LNCAP (cell line): ENCODE measurements around the gene SPRED1.

Experiments
- TF ChIP-seq, protein P1 (sequence below): fragments of 450-650 bp; IDR thresholded peaks from 2 replicates; pipeline ENCODE4 v1.5.1; 2017; ENCODE audit warnings: mild to moderate bottlenecking

The SPRED1 gene

DNA sequence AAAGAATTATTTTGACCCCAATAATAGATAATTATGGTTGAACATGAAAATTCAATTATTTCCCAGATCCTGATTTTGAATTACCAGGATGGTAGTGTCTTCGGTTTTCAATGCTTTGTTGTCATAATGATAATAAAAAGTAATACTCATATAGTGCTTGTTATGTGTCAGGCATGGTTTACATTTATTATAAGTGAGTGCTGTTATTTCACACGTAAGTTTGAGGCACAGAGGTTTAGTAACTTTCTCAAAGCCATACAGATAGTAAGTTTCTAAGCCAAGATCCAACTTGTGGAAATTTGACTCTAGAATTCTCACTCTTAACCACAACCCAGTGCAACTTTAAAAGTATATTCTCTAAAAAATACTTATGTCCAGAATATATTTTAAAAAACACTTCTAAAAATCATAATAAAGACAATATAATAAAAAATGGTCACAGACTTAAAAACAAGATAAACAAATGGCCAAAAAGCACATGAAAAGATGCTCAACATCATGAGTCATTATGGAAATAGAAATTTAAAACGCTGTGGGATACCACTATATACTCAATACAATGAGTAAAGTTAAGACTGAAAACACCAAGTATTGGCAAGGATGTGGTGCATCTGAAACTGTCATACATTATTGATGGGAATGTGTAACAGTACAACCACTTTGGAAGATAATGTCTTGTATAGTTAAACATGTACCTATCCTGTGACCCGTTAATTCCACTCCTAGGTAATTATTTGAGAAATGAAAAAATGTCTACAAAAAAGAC is 45.2 kb downstream of the SPRED1 start:
- TF ChIP-seq, protein P1, sequence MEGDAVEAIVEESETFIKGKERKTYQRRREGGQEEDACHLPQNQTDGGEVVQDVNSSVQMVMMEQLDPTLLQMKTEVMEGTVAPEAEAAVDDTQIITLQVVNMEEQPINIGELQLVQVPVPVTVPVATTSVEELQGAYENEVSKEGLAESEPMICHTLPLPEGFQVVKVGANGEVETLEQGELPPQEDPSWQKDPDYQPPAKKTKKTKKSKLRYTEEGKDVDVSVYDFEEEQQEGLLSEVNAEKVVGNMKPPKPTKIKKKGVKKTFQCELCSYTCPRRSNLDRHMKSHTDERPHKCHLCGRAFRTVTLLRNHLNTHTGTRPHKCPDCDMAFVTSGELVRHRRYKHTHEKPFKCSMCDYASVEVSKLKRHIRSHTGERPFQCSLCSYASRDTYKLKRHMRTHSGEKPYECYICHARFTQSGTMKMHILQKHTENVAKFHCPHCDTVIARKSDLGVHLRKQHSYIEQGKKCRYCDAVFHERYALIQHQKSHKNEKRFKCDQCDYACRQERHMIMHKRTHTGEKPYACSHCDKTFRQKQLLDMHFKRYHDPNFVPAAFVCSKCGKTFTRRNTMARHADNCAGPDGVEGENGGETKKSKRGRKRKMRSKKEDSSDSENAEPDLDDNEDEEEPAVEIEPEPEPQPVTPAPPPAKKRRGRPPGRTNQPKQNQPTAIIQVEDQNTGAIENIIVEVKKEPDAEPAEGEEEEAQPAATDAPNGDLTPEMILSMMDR, result no peak

DNA sequence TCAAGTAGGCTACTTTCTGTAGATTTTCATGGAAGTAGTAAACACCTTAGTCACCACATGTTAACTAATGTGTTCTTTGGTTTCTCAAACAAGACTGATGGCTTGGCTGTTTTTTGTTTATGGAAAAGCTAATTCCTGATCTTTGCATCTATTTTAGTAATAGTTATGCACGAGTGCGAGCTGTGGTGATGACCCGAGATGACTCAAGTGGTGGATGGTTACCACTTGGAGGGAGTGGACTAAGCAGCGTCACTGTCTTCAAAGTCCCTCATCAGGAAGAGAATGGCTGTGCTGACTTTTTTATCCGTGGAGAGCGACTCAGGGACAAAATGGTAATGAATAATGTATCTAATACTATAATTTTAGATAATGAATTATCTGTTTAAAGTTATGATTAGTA is 46.6 kb downstream of the SPRED1 start:
- TF ChIP-seq, protein P1, result no peak

DNA sequence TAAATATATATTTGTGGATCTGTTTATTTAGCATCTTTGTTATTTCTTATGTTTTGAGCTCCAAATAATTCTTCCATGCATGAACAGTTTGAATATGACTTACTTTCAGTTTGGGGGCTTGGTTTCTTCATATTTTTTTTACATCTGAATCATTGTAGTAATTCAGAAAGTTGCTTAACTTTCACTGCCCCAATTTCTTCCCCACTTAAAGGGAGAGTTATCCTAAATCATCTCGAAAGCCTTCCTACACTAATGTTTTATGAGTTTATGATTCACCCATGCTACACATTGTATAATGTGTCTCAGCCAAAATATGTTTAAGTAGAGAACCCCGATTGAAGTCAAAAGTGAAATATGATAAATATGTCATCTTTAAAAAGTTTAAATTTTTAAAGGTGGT is 47.8 kb downstream of the SPRED1 start:
- TF ChIP-seq, protein P1, result no peak

DNA sequence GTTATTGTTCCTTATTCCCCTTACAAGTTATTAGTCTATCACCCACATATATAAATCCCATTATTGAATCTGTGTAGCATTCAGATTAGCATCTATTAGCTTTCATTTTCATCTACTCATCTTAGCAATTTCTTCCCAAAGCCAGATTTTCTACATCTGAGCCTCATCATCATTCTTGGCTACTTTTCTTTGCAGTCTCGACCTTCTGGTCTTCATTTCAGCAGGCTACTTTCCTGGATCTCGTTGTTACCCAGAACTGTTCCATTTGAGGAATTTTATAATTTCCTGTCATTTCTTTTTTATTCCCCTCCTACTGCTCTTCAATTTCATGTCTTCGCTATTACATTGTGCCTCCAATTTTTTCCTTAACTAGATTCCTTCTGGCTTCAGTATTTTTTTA is 51.8 kb downstream of the SPRED1 start:
- TF ChIP-seq, protein P1, result no peak

DNA sequence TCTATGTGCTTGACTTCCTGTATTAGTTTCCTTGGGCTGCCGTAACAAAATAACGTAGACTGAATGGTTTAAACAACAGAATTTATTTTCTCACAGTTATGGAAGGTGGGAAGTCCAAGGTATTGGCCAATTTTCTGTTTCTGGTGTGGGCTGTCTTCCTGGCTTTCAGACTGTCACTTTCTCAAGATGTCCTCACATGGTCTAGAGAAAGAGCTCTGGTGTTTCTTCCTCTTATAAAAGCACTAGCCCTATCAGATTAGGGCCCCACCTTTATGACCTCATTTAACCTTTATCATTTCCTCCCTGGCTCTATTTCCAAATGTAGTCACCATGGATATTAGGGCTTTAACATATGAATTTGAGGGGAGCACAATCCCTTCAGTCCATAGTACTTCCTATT is 54.6 kb downstream of the SPRED1 start:
- TF ChIP-seq, protein P1, result no peak

DNA sequence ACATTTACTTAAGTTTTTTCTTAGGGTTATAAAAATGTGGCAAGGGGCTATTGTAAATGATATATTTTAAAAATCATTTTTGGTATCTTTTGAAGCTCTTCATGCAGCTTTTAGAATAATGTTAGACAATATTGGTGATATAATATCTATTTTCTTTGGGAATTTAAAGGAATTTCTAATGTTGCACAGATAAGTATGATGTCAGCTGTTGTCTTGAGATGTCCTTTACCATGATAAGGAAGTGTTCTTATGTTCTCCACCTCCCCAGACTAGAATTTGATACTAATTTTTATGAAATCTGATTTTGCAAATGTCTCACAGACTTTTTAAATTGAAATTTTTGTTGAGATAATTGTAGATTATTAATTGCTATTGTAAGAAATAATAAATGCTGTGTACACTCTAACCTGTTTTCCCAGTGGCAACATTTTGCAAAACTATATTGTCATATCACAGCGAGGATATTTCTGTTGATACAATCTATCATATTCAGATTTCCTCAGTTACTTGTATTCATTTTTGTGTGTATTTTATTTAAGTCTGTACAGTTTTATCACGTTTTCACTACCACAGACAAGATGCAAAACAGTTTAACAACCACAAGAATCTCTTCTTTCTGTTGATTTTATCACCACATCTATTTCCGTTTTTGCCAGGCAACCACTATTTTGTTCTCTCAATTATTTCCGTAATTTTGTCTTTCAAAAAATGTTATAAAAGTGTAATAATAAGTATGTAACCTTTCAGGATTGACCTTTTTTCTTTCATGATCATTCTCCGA is 55.4 kb downstream of the SPRED1 start:
- TF ChIP-seq, protein P1, result no peak

DNA sequence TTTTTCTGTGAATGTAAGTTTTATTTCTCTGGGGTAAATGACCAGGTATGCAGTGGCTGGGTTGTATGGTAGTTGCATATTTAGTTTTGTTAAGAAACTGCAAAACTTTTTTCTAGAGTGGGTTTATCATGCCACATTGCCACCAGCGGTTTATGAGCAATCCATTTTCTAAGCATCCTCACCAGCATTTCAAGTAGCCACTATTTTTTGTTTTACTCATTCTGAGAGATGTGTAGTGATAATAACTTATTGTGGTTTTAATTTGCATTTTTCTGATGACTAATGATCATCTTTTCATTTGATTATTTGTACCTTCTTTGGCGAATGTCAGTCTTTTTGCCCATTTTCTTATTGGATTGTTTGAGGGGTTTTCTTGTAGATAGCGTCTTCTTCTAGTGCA is 56.2 kb downstream of the SPRED1 start:
- TF ChIP-seq, protein P1, result no peak
